M059J (cell line): ENCODE results near the gene SOCS7. TPM values are rescaled to one million over a fixed set of nuclear protein-coding genes. Genes with fewer than 3 reads are reported as not detected.

Source experiments
- DNase-seq: peaks from one replicate; pipeline ENCODE4 v3.0.0-alpha.2; 2012; ENCODE audit warnings: low read depth
- total RNA-seq: library from RNA; depleted of rRNA; stranded (reverse); fragments of >200 nt; shearing (Covaris generic); gene quantifications from 2 replicates; pipeline ENCODE4 v1.2.3, GENCODE V29; 2014

SOCS7 gene
- total RNA-seq, 1 experiment from 2014 or later = 9.7 TPM

GRCh38 chr17:38418693-38419507, 67.3 kb downstream of the SOCS7 start:
- no peak for DNase-seq

- DNase-seq = no peak
These were observed 67.9 kb downstream of the SOCS7 start for GRCh38 chr17:38419508-38419981.

GRCh38 chr17:38420518-38420917, 68.9 kb downstream of the SOCS7 start:
- no peak for DNase-seq

DNA sequence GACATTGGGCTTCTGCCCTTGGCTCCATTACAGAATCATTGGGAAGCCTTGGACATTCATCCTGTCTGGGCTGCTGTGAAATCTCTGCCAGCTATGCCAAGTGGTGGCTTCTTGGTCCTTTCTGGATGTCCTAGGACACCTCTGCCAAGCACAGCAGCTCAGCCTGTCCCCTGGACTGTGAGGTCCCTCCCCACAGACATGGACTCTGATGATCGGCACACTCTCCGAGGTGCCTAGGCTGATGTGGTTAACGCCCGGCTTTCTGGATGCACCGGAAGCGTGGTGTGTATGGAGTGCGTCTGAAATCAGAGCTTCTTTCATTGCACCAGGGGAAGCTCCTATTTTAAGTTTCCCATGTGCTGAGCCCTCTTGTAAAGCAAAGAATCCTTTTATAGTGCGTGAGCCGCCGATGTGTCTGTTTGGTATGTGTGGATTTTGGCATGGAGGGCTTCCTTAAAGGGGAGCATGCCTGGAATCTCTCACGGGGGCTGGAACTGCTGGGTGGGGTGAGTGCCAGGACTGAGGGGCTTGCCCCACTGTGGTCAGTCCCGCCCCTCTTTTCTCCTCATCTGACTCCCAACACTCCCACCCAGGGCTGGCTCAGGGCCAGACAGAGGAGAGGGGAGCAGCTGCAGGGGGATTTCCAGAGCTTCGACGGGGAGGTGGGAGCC, 69.7 kb downstream of the SOCS7 start:
- DNase-seq = no peak

GRCh38 chr17:38421871-38422827, 70.5 kb downstream of the SOCS7 start:
- no peak for DNase-seq

DNA sequence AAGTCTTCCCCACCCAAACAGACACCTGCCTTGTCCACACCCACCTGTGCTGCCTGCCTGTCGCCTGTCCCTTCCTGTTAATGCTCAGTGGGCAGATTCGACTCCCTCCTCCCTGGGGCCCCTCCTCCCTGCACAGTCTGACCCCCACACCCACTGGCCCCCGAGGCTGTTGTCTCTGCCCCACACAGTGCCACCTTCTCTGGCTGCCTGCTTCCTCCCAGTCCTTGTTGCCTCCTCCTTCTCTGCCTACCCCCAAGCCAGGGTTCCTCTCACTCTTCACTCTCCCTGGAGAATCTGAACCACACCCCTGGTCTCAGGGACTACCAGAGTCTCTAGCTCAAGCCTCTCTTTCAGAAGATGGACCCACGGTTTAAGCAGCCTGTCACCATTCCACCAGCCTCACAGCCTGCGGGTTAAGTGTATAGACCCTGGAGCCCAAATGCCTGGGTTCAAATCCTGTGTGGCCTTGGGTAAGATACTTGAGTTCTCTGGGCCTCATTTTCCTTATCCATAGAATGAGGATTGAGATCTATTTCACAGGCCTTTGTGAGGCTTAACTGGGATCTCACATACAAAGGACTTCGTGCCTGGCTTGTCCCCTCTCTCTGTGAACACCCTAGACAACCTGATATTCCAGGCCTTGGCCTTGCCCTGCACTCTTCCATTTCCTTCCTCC, 72.8 kb downstream of the SOCS7 start:
- no peak for DNase-seq

DNA sequence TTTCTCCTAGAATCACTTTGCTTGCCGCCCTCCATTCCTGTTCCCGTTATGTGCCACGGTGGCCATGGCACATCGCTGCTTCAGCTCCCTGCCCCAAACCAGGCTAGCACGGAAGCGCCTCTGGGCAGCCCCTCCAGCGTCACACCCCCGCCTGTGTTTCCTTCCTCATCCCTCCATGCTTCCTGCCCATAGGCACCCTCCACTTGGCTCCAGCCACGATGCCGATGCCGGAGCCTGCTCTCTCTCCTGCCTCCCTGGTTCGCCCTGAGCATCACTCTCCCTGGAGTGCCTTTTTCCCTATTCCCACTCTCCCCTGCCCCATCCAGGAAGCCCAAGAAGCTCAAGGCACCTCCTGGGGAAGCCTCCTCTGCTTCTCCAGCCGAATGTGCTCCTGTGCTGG, 73.4 kb downstream of the SOCS7 start:
- DNase-seq = no peak

GRCh38 chr17:38425744-38426143, 74.1 kb downstream of the SOCS7 start:
- peak; percentile 56 for DNase-seq

DNA sequence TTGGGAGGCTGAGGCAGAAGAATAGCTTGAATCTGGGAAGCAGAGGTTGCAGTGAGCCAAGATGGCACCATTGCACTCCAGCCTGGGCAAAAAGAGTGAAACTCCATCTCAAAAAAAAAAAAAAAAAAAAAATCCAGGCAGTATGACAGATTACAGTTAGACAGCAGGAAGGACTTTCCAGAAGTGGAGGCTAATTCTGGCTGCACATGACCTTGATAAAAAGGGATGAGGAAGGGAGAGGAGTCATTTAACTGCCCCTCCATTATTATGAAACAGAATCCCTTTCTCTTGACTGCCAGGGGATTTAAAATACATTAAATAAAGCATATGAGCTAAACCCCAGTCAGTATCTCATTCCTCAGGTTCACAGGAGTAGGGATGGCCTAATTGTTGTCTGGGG, 74.8 kb downstream of the SOCS7 start:
- no peak for DNase-seq

- DNase-seq = no peak
These were observed 75.7 kb downstream of the SOCS7 start for GRCh38 chr17:38427160-38427949.

DNA sequence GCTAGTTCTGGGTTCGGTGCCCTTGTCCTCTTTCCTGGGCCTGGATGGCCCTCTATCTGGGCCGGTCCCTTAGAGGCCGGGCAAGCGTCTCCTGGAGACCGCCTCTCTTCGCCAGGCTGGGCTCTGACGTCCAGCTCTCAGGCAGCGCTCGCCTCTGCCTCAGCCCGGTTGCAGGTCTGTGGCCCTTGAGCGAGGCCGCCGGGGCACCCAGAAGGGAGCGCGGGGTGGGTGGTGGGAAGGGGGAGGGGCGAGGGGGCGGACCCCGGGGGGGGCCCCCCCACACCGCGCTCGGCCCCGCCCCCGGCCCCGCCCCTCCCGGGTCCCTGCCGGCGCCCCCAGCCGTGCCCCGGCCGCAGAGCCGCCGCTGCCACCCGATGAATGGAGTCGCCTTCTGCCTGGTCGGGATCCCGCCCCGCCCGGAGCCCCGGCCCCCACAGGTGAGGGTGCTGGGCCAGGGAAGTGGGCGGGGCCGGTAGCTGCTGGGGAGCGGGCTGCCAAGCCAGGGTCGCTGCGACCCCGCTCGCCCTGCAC, 76.5 kb downstream of the SOCS7 start, which contains the start of gene ARHGAP23:
ARHGAP23 (plus strand) TSS at position 353 of the 531 bp plus-strand sequence; CDS start at position 375, 22 bp downstream.
- DNase-seq = peak; percentile 79

- DNase-seq = peak; percentile 70
These were observed 77.2 kb downstream of the SOCS7 start for GRCh38 chr17:38428643-38429371.

GRCh38 chr17:38429476-38430100, 77.9 kb downstream of the SOCS7 start:
- DNase-seq = no peak

DNA sequence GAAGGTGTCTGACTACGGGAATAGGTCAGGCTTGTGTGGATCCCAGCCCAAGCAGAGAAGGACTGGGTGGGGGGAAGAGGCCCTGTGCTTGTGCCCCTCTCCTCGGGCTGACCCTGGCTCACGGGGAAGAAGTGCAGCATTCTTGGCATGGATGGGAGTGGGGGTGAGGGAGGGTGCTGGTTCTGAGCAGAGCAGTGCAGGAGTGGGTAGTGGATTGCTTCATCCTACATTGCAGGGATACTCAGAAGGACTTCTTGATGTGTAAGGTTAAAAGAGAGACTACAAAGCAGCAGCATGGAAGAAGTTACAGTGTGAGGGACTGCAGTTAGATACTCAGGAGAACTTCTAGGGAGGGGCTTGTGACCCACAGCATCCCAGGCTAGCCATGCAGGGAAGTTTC, 78.7 kb downstream of the SOCS7 start:
- DNase-seq = no peak

GRCh38 chr17:38430822-38431221, 79.2 kb downstream of the SOCS7 start:
- no peak for DNase-seq

GRCh38 chr17:38431346-38432145, 79.9 kb downstream of the SOCS7 start:
- DNase-seq = no peak

DNA sequence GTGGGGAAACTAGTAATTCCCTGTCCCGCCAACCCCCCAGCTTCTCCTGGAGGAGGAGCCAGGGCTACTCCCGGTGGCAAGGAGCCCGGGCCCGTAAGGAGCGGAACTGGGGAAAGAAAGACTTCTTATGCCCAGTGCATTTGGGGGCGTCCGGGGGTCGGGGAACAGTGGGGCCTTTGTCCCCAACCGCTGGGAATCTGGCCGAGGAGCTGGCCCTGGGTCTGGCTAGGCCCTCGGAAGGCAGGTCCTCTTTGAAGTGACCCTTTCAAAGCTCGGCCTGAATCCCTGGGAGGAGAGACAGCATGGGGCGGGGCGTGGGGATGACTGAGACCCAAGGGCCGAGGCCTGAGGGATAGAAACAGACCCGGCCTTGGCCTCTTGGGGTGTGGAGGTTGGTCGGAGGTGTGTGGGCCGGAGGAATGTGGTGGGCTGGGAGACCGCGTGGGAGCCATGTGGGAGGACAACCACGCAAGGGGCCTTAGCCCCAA, 82.6 kb downstream of the SOCS7 start:
- DNase-seq = no peak

- no peak for DNase-seq
These were observed 84.2 kb downstream of the SOCS7 start for GRCh38 chr17:38435795-38436194.
